HepG2 (cell line): Measurements from ENCODE around the gene PSMD8. TPM values are rescaled to one million over a fixed set of nuclear protein-coding genes. Genes with fewer than 3 reads are reported as not detected.

Experiments
- DDIT3 ChIP-seq: sonication (generic); formaldehyde crosslinking; IDR thresholded peaks from 2 replicates; pipeline ENCODE4 v1.4.0; 2020; ENCODE audit warnings: mild to moderate bottlenecking, missing genetic modification reagents
- EED ChIP-seq: sonication (generic); formaldehyde crosslinking; IDR thresholded peaks from 2 replicates; pipeline ENCODE4 v1.5.0; 2020; ENCODE audit warnings: mild to moderate bottlenecking, missing genetic modification reagents
- EHMT2 ChIP-seq: fragments of 200-600 bp; sonication (generic); IDR thresholded peaks from 2 replicates; pipeline ENCODE4 v1.7.0; 2017; ENCODE audit warnings: antibody characterized with exemption, low read depth, low read length, borderline replicate concordance
- HDAC1 ChIP-seq: sonication (generic); formaldehyde crosslinking; IDR thresholded peaks from 2 replicates; pipeline ENCODE4 v1.5.1; 2020; ENCODE audit warnings: mild to moderate bottlenecking, missing genetic modification reagents
- HDAC2 ChIP-seq: sonication (generic); formaldehyde crosslinking; IDR thresholded peaks from 2 replicates; pipeline ENCODE4 v1.4.0; 2020; ENCODE audit warnings: missing genetic modification reagents
- IRF2 ChIP-seq: IDR thresholded peaks from 2 replicates; pipeline ENCODE4 v1.6.1; 2018; ENCODE audit warnings: missing genetic modification reagents, missing compliant biosample characterization
- KMT2B ChIP-seq: IDR thresholded peaks from 2 replicates; pipeline ENCODE4 v1.6.1; 2016; ENCODE audit warnings: missing genetic modification reagents, missing compliant biosample characterization
- MTERF4 ChIP-seq: sonication (generic); formaldehyde crosslinking; IDR thresholded peaks from 2 replicates; pipeline ENCODE4 v1.8.0; 2023; ENCODE audit warnings: mild to moderate bottlenecking, missing genetic modification reagents
- MXI1 ChIP-seq: IDR thresholded peaks from 3 replicates; pipeline ENCODE4 v1.6.1; 2012; ENCODE audit warnings: low read depth, low read length, inconsistent platforms, borderline replicate concordance
- PHF20 ChIP-seq: sonication (generic); formaldehyde crosslinking; IDR thresholded peaks from 2 replicates; pipeline ENCODE4 v1.5.0; 2020; ENCODE audit warnings: mild to moderate bottlenecking, missing genetic modification reagents
- RNF2 ChIP-seq: fragments of 450-650 bp; conservative IDR thresholded peaks from 2 replicates; pipeline ENCODE4 v1.6.1; 2016; ENCODE audit warnings: low read depth
- SP2 ChIP-seq: sonication (generic); formaldehyde crosslinking; IDR thresholded peaks from 2 replicates; pipeline ENCODE4 v1.5.1; 2020; ENCODE audit warnings: mild to moderate bottlenecking, missing genetic modification reagents
- TEF ChIP-seq: sonication (generic); formaldehyde crosslinking; IDR thresholded peaks from 2 replicates; pipeline ENCODE4 v1.5.0; 2020; ENCODE audit warnings: missing genetic modification reagents
- XRCC5 ChIP-seq: fragments of 200-400 bp; formaldehyde crosslinking; optimal IDR thresholded peaks from 2 replicates; pipeline ENCODE3; 2017; ENCODE audit warnings: mild to moderate bottlenecking, low read length
- ZBTB43 ChIP-seq: sonication (generic); formaldehyde crosslinking; conservative IDR thresholded peaks from 2 replicates; pipeline ENCODE4 v1.4.0; 2020; ENCODE audit warnings: missing genetic modification reagents
- ZNF264 ChIP-seq: sonication (generic); formaldehyde crosslinking; IDR thresholded peaks from 2 replicates; pipeline ENCODE4 v1.4.0; 2020; ENCODE audit warnings: missing genetic modification reagents
- ZNF33B ChIP-seq: sonication (generic); formaldehyde crosslinking; IDR thresholded peaks from 2 replicates; pipeline ENCODE4 v1.5.1; 2020; ENCODE audit warnings: mild to moderate bottlenecking, missing genetic modification reagents
- ZNF546 ChIP-seq: sonication (generic); formaldehyde crosslinking; conservative IDR thresholded peaks from 2 replicates; pipeline ENCODE4 v1.8.1; 2023; ENCODE audit warnings: mild to moderate bottlenecking, missing genetic modification reagents
- polyA plus RNA-seq, 8 experiments: library from polyadenylated mRNA; depleted of rRNA in 3 of 8; stranded (reverse) in 7 of 8; unstranded in 1 of 8; fragments of >200 nt; fragmentation: Illumina TruSeq in 4 of 8; extraction: Trizol in 4 of 8; gene quantifications; 2 replicates each; pipeline versions ENCODE4 v1.2.1 to v1.2.3, GENCODE V29; 2011 to 2016; ENCODE audit warnings: low read depth in 4 of 8, missing spikeins in 1 of 8, mixed read lengths in 1 of 8; ENCODE audit not compliant: insufficient read depth in 1 of 8
- total RNA-seq, 5 experiments: library from RNA; depleted of rRNA; stranded (reverse); fragments of >200 nt; fragmentation: Illumina TruSeq; extraction: Trizol; gene quantifications; 2 replicates each; pipeline ENCODE4 v1.2.3, GENCODE V29; 2016; ENCODE audit warnings: low read depth in 1 of 5
- TF ChIP-seq, protein P1 (sequence below): IDR thresholded peaks from 2 replicates; pipeline ENCODE4 v1.6.1; 2018; ENCODE audit warnings: missing genetic modification reagents, mild to moderate bottlenecking, missing compliant biosample characterization
- TF ChIP-seq, protein P2 (sequence below): IDR thresholded peaks from 2 replicates; pipeline ENCODE4 v1.6.1; 2016; ENCODE audit warnings: mild to moderate bottlenecking
- TF ChIP-seq, protein P3 (sequence below): sonication (generic); formaldehyde crosslinking; IDR thresholded peaks from 2 replicates; pipeline ENCODE4 v1.4.0; 2020; ENCODE audit warnings: missing genetic modification reagents, mild to moderate bottlenecking, borderline replicate concordance

PSMD8 gene
- total and polyA plus RNA-seq, 2 of the 13 experiments (the other 11 are each of a cell fraction or from before 2014, with no cell fraction given): 162 to 296 TPM

DNA sequence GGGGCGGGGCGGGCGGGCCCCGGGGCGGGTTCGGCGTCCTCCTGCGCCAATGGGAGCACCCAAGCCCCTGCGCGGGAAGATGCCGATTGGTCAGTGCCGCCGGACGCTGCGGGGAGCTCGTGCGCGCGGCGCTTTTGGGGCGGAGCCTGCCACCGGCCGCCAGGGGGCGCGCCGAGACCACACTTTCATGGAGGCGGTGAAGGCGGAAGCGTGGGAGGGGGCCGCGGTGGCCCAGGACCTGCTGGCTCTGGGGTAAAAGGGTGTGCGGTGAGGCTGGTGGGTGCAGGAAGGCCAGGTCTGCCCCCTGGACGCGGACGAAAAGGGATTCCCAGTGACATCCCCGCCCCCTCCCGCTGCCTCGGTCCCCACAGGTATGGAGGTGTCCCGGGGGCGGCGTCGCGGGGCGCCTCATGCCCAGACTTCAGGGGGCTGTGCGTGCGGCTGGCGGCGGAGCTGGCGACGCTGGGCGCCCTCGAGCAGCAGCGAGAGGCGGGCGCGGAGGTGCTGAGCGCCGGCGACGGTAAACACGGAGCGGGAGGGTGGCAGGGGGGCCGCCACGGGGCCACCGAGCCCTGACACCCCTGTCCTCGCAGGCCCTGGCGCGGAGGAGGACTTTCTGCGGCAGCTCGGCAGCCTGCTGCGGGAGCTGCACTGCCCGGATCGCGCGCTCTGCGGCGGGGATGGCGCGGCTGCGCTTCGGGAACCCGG, 28.8 kb downstream of the PSMD8 start, which contains the start of gene FAM98C (continued):
- TF ChIP-seq TEF (CRISPR knock-in tag): 0 out of 2 replicates have a peak, but pooled peaks have one; percentile 48
- TF ChIP-seq EHMT2: no peak
- TF ChIP-seq ZNF546 (CRISPR knock-in tag): peak; percentile 71
- no peak for TF ChIP-seq DDIT3 (CRISPR knock-in tag)
- peak; percentile 95 for TF ChIP-seq SP2 (CRISPR knock-in tag)
- 0 out of 2 replicates have a peak, but pooled peaks have one; percentile 18 for TF ChIP-seq MTERF4 (CRISPR knock-in tag)
- TF ChIP-seq PHF20 (CRISPR knock-in tag): peak; percentile 81
- peak; percentile 47; the same call in 1 of the 2 replicates for TF ChIP-seq ZNF264 (CRISPR knock-in tag)
- peak; percentile 75 for TF ChIP-seq ZNF33B (CRISPR knock-in tag)
- TF ChIP-seq, protein P1, sequence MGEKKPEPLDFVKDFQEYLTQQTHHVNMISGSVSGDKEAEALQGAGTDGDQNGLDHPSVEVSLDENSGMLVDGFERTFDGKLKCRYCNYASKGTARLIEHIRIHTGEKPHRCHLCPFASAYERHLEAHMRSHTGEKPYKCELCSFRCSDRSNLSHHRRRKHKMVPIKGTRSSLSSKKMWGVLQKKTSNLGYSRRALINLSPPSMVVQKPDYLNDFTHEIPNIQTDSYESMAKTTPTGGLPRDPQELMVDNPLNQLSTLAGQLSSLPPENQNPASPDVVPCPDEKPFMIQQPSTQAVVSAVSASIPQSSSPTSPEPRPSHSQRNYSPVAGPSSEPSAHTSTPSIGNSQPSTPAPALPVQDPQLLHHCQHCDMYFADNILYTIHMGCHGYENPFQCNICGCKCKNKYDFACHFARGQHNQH (CRISPR knock-in tag): peak; percentile 86
- peak; percentile 70; the same call in 1 of the 3 replicates for TF ChIP-seq MXI1
- TF ChIP-seq, protein P2, sequence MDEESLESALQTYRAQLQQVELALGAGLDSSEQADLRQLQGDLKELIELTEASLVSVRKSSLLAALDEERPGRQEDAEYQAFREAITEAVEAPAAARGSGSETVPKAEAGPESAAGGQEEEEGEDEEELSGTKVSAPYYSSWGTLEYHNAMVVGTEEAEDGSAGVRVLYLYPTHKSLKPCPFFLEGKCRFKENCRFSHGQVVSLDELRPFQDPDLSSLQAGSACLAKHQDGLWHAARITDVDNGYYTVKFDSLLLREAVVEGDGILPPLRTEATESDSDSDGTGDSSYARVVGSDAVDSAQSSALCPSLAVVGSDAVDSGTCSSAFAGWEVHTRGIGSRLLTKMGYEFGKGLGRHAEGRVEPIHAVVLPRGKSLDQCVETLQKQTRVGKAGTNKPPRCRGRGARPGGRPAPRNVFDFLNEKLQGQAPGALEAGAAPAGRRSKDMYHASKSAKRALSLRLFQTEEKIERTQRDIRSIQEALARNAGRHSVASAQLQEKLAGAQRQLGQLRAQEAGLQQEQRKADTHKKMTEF: peak; percentile 97
- peak; percentile 47 for TF ChIP-seq XRCC5
- TF ChIP-seq, protein P3, sequence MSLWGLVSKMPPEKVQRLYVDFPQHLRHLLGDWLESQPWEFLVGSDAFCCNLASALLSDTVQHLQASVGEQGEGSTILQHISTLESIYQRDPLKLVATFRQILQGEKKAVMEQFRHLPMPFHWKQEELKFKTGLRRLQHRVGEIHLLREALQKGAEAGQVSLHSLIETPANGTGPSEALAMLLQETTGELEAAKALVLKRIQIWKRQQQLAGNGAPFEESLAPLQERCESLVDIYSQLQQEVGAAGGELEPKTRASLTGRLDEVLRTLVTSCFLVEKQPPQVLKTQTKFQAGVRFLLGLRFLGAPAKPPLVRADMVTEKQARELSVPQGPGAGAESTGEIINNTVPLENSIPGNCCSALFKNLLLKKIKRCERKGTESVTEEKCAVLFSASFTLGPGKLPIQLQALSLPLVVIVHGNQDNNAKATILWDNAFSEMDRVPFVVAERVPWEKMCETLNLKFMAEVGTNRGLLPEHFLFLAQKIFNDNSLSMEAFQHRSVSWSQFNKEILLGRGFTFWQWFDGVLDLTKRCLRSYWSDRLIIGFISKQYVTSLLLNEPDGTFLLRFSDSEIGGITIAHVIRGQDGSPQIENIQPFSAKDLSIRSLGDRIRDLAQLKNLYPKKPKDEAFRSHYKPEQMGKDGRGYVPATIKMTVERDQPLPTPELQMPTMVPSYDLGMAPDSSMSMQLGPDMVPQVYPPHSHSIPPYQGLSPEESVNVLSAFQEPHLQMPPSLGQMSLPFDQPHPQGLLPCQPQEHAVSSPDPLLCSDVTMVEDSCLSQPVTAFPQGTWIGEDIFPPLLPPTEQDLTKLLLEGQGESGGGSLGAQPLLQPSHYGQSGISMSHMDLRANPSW (CRISPR knock-in tag): peak; percentile 81; the same call in 1 of the 2 replicates
- peak; percentile 84 for TF ChIP-seq KMT2B (CRISPR knock-in tag)
- peak; percentile 81; the same call in 1 of the 2 replicates for TF ChIP-seq RNF2
- peak; percentile 64; the same call in 1 of the 2 replicates for TF ChIP-seq HDAC1
- 0 out of 2 replicates have a peak, but pooled peaks have one; percentile 72 for TF ChIP-seq EED (CRISPR knock-in tag)
- TF ChIP-seq ZBTB43: peak; percentile 56; the same call in 1 of the 2 replicates
- TF ChIP-seq IRF2 (CRISPR knock-in tag): peak; percentile 55; the same call in 1 of the 2 replicates
- TF ChIP-seq HDAC2 (CRISPR knock-in tag): peak; percentile 42; the same call in 1 of the 2 replicates
